SK-N-SH (cell line): ENCODE data around the gene FOXA2. TPM values are rescaled to one million over a fixed set of nuclear protein-coding genes. Genes with fewer than 3 reads are reported as not detected.

Experiments used
- CTCF ChIA-PET: fragments of 300-600, 350-600 bp; formaldehyde crosslinking; extraction: SDS; loops from one replicate; lab custom pipeline; 2021; lab: Yijun Ruan, JAX
- POLR2A ChIA-PET: fragments of 350-600 bp; sonication (Branson Sonifier 250); formaldehyde crosslinking; extraction: SDS; loops from one replicate; lab custom pipeline; 2020; ENCODE audit warnings: antibody characterized with exemption, inconsistent platforms; lab: Yijun Ruan, JAX
- DNase-seq: peaks from one replicate; pipeline ENCODE4 v3.0.0; 2012
- H2AFZ ChIP-seq: fragments of 200-600 bp; sonication (generic); 2 replicates; pipeline ENCODE4 v1.8.1; 2016; ENCODE audit warnings: antibody characterized with exemption, mild to moderate bottlenecking, low read depth
- H3F3A ChIP-seq: fragments of 200-600 bp; sonication (generic); replicated peaks from 2 replicates; pipeline ENCODE3; 2016; ENCODE audit warnings: antibody characterized with exemption, mild to moderate bottlenecking; ENCODE audit not compliant: insufficient read depth
- H3K27ac ChIP-seq, 2 experiments: fragments of 200-500 bp in 1 of 2; fragments of 200-600 bp in 1 of 2; sonication (Bioruptor generic) in 1 of 2; sonication (generic), shearing (Covaris generic) in 1 of 2; 2 replicates each; pipeline versions ENCODE4 v1.5.1 to v1.6.1; 2014 to 2016; ENCODE audit warnings: low read depth in 2 of 2, inconsistent platforms in 1 of 2, low read length in 1 of 2, mild to moderate bottlenecking in 1 of 2, mixed read lengths in 1 of 2
- H3K27me3 ChIP-seq: fragments of 200-600 bp; sonication (generic), shearing (Covaris generic); 2 replicates; pipeline ENCODE4 v1.6.1; 2016; ENCODE audit warnings: mixed run types; ENCODE audit not compliant: insufficient read depth
- H3K36me3 ChIP-seq, 2 experiments: fragments of 200-500 bp in 1 of 2; fragments of 200-600 bp in 1 of 2; sonication (Bioruptor generic) in 1 of 2; sonication (generic) in 1 of 2; replicated peaks in 1 of 2; 2 replicates each; pipeline versions ENCODE3 to v1.5.1; 2014 to 2016; ENCODE audit warnings: low read length in 1 of 2, mild to moderate bottlenecking in 1 of 2; ENCODE audit not compliant: insufficient read depth in 2 of 2, control insufficient read depth in 1 of 2
- H3K4me1 ChIP-seq, 2 experiments: fragments of 200-500 bp in 1 of 2; fragments of 200-600 bp in 1 of 2; sonication (Bioruptor generic) in 1 of 2; sonication (generic), shearing (Covaris generic) in 1 of 2; 2 replicates each; pipeline versions ENCODE4 v1.5.1 to v1.6.1; 2014 to 2016; ENCODE audit warnings: low read depth in 1 of 2, low read length in 1 of 2, mixed run types in 1 of 2; ENCODE audit not compliant: insufficient read depth in 2 of 2, control insufficient read depth in 1 of 2
- H3K4me2 ChIP-seq: fragments of 200-600 bp; sonication (generic), shearing (Covaris generic); 2 replicates; pipeline ENCODE4 v1.6.1; 2017; ENCODE audit warnings: mixed run types
- H3K4me3 ChIP-seq, 2 experiments: fragments of 200-500 bp in 1 of 2; fragments of 200-600 bp in 1 of 2; sonication (Bioruptor generic) in 1 of 2; sonication (generic), shearing (Covaris generic) in 1 of 2; 2 replicates each; pipeline versions ENCODE4 v1.5.1 to v1.8.1; 2014 to 2016; ENCODE audit warnings: low read depth in 2 of 2, inconsistent platforms in 1 of 2, low read length in 1 of 2, mild to moderate bottlenecking in 1 of 2, mixed read lengths in 1 of 2, moderate library complexity in 1 of 2
- H3K79me2 ChIP-seq: fragments of 200-600 bp; sonication (generic); 2 replicates; pipeline ENCODE4 v1.8.1; 2017; ENCODE audit warnings: mild to moderate bottlenecking; ENCODE audit not compliant: insufficient read depth
- H3K9ac ChIP-seq: fragments of 200-600 bp; sonication (generic); 2 replicates; pipeline ENCODE4 v1.6.1; 2017; ENCODE audit warnings: mixed run types
- H3K9me2 ChIP-seq: fragments of 200-600 bp; sonication (generic); 2 replicates; pipeline ENCODE4 v1.6.1; 2017; ENCODE audit warnings: mixed run types
- H3K9me3 ChIP-seq: fragments of 200-600 bp; sonication (generic); 2 replicates; pipeline ENCODE4 v1.6.1; 2017; ENCODE audit warnings: mixed run types, mild to moderate bottlenecking, moderate library complexity
- H4K20me1 ChIP-seq: fragments of 200-600 bp; sonication (generic); 2 replicates; pipeline ENCODE4 v1.6.1; 2017; ENCODE audit warnings: mild to moderate bottlenecking, mixed run types; ENCODE audit not compliant: insufficient read depth
- CTCF ChIP-seq: fragments of 200-600 bp; sonication (generic); IDR thresholded peaks from 2 replicates; pipeline ENCODE4 v1.6.1; 2017; ENCODE audit warnings: antibody characterized with exemption, mild to moderate bottlenecking, moderate library complexity
- ELF1 ChIP-seq: IDR thresholded peaks from 2 replicates; pipeline ENCODE4 v1.4.0; 2012
- FOXM1 ChIP-seq: IDR thresholded peaks from 2 replicates; pipeline ENCODE4 v1.4.0; 2012; ENCODE audit warnings: low read depth, mild to moderate bottlenecking
- IRF3 ChIP-seq: fragments of 150-350 bp; IDR thresholded peaks from 2 replicates; pipeline ENCODE4 v1.6.1; 2016; ENCODE audit warnings: mild to moderate bottlenecking, low read depth, low read length
- JUND ChIP-seq: IDR thresholded peaks from 2 replicates; pipeline ENCODE4 v1.4.0; 2012
- MEF2A ChIP-seq: IDR thresholded peaks from 2 replicates; pipeline ENCODE4 v1.4.0; 2012; ENCODE audit warnings: low read depth, borderline replicate concordance
- MXI1 ChIP-seq: IDR thresholded peaks from 2 replicates; pipeline ENCODE4 v1.6.1; 2012; ENCODE audit warnings: mild to moderate bottlenecking, low read depth, low read length, improper control_type of control experiment
- NFIC ChIP-seq: IDR thresholded peaks from 2 replicates; pipeline ENCODE4 v1.4.0; 2012; ENCODE audit warnings: borderline replicate concordance
- NRF1 ChIP-seq: IDR thresholded peaks from 2 replicates; pipeline ENCODE4 v1.6.1; 2012; ENCODE audit warnings: low read depth, mild to moderate bottlenecking, low read length
- RCOR1 ChIP-seq: fragments of 150-350 bp; IDR thresholded peaks from 2 replicates; pipeline ENCODE4 v1.6.1; 2017; ENCODE audit warnings: antibody characterized with exemption, low read length
- RXRA ChIP-seq: IDR thresholded peaks from 2 replicates; pipeline ENCODE4 v1.4.0; 2012; ENCODE audit warnings: low read depth, mild to moderate bottlenecking, borderline replicate concordance
- SMC3 ChIP-seq: IDR thresholded peaks from 2 replicates; pipeline ENCODE4 v1.6.1; 2012; ENCODE audit warnings: low read depth, low read length, improper control_type of control experiment
- TAF1 ChIP-seq: IDR thresholded peaks from 2 replicates; pipeline ENCODE4 v1.6.1; 2012; ENCODE audit warnings: low read depth, mild to moderate bottlenecking, low read length, moderate library complexity, borderline replicate concordance
- TCF12 ChIP-seq: IDR thresholded peaks from 2 replicates; pipeline ENCODE4 v1.4.0; 2012
- TEAD4 ChIP-seq: IDR thresholded peaks from 2 replicates; pipeline ENCODE4 v1.4.0; 2012; ENCODE audit warnings: mild to moderate bottlenecking, borderline replicate concordance; ENCODE audit not compliant: insufficient read depth
- ZBTB33 ChIP-seq: IDR thresholded peaks from 2 replicates; pipeline ENCODE4 v1.4.0; 2012; ENCODE audit warnings: low read depth, borderline replicate concordance
- WGBS: methylation state at CpG from one replicate; pipeline ENCODE4 v1.1.6; 2017; ENCODE audit warnings: low lambda C conversion rate; 5-methylcytosine and 5-hydroxymethylcytosine counted together
- polyA plus RNA-seq, 3 experiments: library from polyadenylated mRNA; depleted of rRNA; stranded (reverse); fragments of >200 nt; gene quantifications; 2 replicates each; pipeline ENCODE4 v1.2.3, GENCODE V29; 2012
- TF ChIP-seq, protein P1 (sequence below): IDR thresholded peaks from 2 replicates; pipeline ENCODE4 v1.6.1; 2012; ENCODE audit warnings: mild to moderate bottlenecking, low read depth, low read length, moderate library complexity
- TF ChIP-seq, protein P2 (sequence below): IDR thresholded peaks from 2 replicates; pipeline ENCODE4 v1.4.0; 2012; ENCODE audit warnings: low read depth

FOXA2 gene
- polyA plus RNA-seq, 1 of the 3 experiments (the other 2 are of a cell fraction): not detected

DNA sequence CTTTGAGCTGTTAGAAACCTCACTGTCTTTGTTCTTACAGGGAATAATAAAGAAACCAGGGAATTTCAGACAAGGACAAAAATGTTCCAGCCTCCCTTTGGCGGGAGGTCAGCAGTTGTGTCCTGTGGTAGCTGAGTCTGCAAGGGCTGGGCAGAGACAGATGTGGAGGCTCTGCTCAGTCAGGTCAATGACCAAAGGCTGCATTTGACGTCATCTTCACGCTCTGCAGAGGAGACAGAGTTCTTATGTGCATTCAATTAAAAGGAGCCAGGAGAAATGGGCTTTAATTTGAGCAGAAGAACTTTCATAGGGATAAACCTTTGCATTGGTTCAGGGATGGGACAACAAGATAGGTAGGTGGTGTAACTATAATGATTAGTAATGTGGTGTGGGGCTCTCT, 45.1 kb upstream of the FOXA2 start:
- no peak overlapping the region for H3K4me3 ChIP-seq
- no peak overlapping the region for H3K27ac ChIP-seq
- 20% methylated on average over 3 of the region's 3 CpGs for WGBS
- ChIA-PET CTCF (no interaction called here), POLR2A (no interaction called here)
- TF ChIP-seq RXRA (no peak), JUND (no peak), TCF12 (no peak), TEAD4 (no peak), SMC3 (no peak), TAF1 (no peak), NFIC (no peak), NRF1 (no peak), FOXM1 (no peak), MEF2A (no peak)
- TF ChIP-seq, protein P1, sequence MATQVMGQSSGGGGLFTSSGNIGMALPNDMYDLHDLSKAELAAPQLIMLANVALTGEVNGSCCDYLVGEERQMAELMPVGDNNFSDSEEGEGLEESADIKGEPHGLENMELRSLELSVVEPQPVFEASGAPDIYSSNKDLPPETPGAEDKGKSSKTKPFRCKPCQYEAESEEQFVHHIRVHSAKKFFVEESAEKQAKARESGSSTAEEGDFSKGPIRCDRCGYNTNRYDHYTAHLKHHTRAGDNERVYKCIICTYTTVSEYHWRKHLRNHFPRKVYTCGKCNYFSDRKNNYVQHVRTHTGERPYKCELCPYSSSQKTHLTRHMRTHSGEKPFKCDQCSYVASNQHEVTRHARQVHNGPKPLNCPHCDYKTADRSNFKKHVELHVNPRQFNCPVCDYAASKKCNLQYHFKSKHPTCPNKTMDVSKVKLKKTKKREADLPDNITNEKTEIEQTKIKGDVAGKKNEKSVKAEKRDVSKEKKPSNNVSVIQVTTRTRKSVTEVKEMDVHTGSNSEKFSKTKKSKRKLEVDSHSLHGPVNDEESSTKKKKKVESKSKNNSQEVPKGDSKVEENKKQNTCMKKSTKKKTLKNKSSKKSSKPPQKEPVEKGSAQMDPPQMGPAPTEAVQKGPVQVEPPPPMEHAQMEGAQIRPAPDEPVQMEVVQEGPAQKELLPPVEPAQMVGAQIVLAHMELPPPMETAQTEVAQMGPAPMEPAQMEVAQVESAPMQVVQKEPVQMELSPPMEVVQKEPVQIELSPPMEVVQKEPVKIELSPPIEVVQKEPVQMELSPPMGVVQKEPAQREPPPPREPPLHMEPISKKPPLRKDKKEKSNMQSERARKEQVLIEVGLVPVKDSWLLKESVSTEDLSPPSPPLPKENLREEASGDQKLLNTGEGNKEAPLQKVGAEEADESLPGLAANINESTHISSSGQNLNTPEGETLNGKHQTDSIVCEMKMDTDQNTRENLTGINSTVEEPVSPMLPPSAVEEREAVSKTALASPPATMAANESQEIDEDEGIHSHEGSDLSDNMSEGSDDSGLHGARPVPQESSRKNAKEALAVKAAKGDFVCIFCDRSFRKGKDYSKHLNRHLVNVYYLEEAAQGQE: no peak
- TF ChIP-seq, protein P2, sequence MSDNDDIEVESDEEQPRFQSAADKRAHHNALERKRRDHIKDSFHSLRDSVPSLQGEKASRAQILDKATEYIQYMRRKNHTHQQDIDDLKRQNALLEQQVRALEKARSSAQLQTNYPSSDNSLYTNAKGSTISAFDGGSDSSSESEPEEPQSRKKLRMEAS: no peak
- H2AFZ ChIP-seq: no peak overlapping the region
- H3K9me3 ChIP-seq: no peaks in the 10 kb centered on the region
- no peak for DNase-seq
- no peaks in the 10 kb centered on the region for H3K27me3 ChIP-seq
- no peaks in the 10 kb centered on the region for H3K4me1 ChIP-seq
- no peaks in the 10 kb centered on the region for H3F3A ChIP-seq
- H3K79me2 ChIP-seq: no peaks in the 10 kb centered on the region
- H4K20me1 ChIP-seq: no peaks in the 10 kb centered on the region
- no peak overlapping the region for H3K4me2 ChIP-seq
- no peaks in the 10 kb centered on the region for H3K9me2 ChIP-seq
- no peaks in the 10 kb centered on the region for H3K36me3 ChIP-seq
- no peak overlapping the region for H3K9ac ChIP-seq

- Histone ChIP-seq H3K4me2 (no peak overlapping the region), H4K20me1 (no peaks in the 10 kb centered on the region), H3K27me3 (no peaks in the 10 kb centered on the region), H3K4me1 (no peaks in the 10 kb centered on the region), H3F3A (no peaks in the 10 kb centered on the region), H3K27ac (no peak overlapping the region), H3K9me3 (no peaks in the 10 kb centered on the region), H3K79me2 (no peaks in the 10 kb centered on the region), H3K9me2 (no peaks in the 10 kb centered on the region), H2AFZ (no peak overlapping the region), H3K36me3 (no peaks in the 10 kb centered on the region), H3K4me3 (no peak overlapping the region), H3K9ac (no peak overlapping the region)
- WGBS: 17% methylated on average over 1 of the region's 1 CpG
- CTCF ChIA-PET: no interaction called here
- no peak for DNase-seq
- TF ChIP-seq MXI1 (no peak), IRF3 (no peak), ZBTB33 (no peak), FOXM1 (no peak), ELF1 (no peak), CTCF (no peak), RCOR1 (no peak)
- POLR2A ChIA-PET: no interaction called here
Measured at GRCh38 chr20:22626496-22626895, 42.1 kb upstream of the FOXA2 start.
